B cell (primary cell): ENCODE results near the gene ZBTB46. TPM values are rescaled to one million over a fixed set of nuclear protein-coding genes. Genes with fewer than 3 reads are reported as not detected.

Source experiments
- ATAC-seq: fragments of 200-7000 bp; cut with Tn5 transposase; one replicate; pipeline ENCODE4 v1.10.0; 2021; ENCODE audit warnings: low read depth, mild to moderate bottlenecking, moderate number of reproducible peaks, moderate library complexity
- CTCF ChIA-PET: fragments of 350-600 bp; sonication (Branson Sonifier 250); formaldehyde crosslinking; loops from one replicate; lab custom pipeline; 2021; ENCODE audit warnings: antibody characterized with exemption, inconsistent platforms; lab: Charles Lee
- POLR2A ChIA-PET: fragments of 350-600 bp; sonication (Branson Sonifier 250); formaldehyde crosslinking; loops from one replicate; lab custom pipeline; 2021; ENCODE audit warnings: antibody characterized with exemption; lab: Charles Lee
- DNase-seq: peaks from one replicate; pipeline ENCODE4 v3.0.0; 2013
- H2AFZ ChIP-seq: 2 replicates; pipeline ENCODE4 v1.6.1; 2012; ENCODE audit warnings: mild to moderate bottlenecking, low read depth, low read length; ENCODE audit not compliant: insufficient read depth, poor library complexity, severe bottlenecking
- H3K27ac ChIP-seq, 2 donors: 1 replicate in 1 of 2; 2 replicates in 1 of 2; pipeline ENCODE4 v1.5.1; 2012 to 2013; ENCODE audit warnings: low read length in 2 of 2, mild to moderate bottlenecking in 2 of 2, moderate library complexity in 1 of 2
- H3K27me3 ChIP-seq, 4 experiments: fragments of 200-600 bp in 1 of 4; sonication (generic) in 1 of 4; replicated peaks in 1 of 4; 1 replicate in 2 of 4; 2 replicates in 2 of 4; pipeline versions ENCODE4 v1.6.1 to v1.7.0; 2013 to 2016; ENCODE audit warnings: low read length in 3 of 4, mild to moderate bottlenecking in 2 of 4, mixed read lengths in 1 of 4, moderate library complexity in 1 of 4; ENCODE audit not compliant: insufficient read depth in 4 of 4, control insufficient read depth in 3 of 4; ENCODE audit errors: control extremely low read depth in 1 of 4
- H3K36me3 ChIP-seq, 2 experiments: replicated peaks in 1 of 2; 1 replicate in 1 of 2; 2 replicates in 1 of 2; pipeline versions ENCODE4 v1.6.1 to v1.7.1; 2013; ENCODE audit warnings: low read length in 1 of 2; ENCODE audit not compliant: insufficient read depth in 2 of 2, control insufficient read depth in 1 of 2; ENCODE audit errors: control extremely low read depth in 1 of 2, extremely low read depth in 1 of 2
- H3K4me1 ChIP-seq, 2 donors: fragments of 200-600 bp in 1 of 2; sonication (generic) in 1 of 2; 1 replicate in 1 of 2; 2 replicates in 1 of 2; pipeline versions ENCODE4 v1.5.1 to v1.6.1; 2013 to 2017; ENCODE audit warnings: low read length in 2 of 2; ENCODE audit not compliant: control insufficient read depth in 2 of 2, insufficient read depth in 2 of 2
- H3K4me2 ChIP-seq: replicated peaks from 2 replicates; pipeline ENCODE3; 2012; ENCODE audit warnings: mild to moderate bottlenecking, low read depth, low read length; ENCODE audit not compliant: poor library complexity, severe bottlenecking
- H3K4me3 ChIP-seq, 5 experiments: fragments of 200-600 bp in 1 of 5; sonication (generic) in 1 of 5; 1 replicate in 3 of 5; 2 replicates in 2 of 5; pipeline versions ENCODE4 v1.5.1 to v1.7.0; 2011 to 2016; ENCODE audit warnings: low read length in 4 of 5, mild to moderate bottlenecking in 4 of 5, low read depth in 2 of 5, control low read depth in 1 of 5, moderate library complexity in 1 of 5; ENCODE audit not compliant: insufficient read depth in 1 of 5; ENCODE audit errors: control extremely low read depth in 1 of 5, extremely low read depth in 1 of 5
- H3K79me2 ChIP-seq: fragments of 200-600 bp; sonication (generic); one replicate; pipeline ENCODE4 v1.6.0; 2016; ENCODE audit warnings: low read length; ENCODE audit not compliant: control insufficient read depth, insufficient read depth
- H3K9ac ChIP-seq: fragments of 200-600 bp; sonication (generic); 2 replicates; pipeline ENCODE4 v1.6.1; 2017; ENCODE audit warnings: mild to moderate bottlenecking, low read length, moderate library complexity
- H3K9me3 ChIP-seq, 3 donors: one replicate each; pipeline versions ENCODE4 v1.6.1 to v1.7.1; 2013; ENCODE audit warnings: low read length in 2 of 3; ENCODE audit not compliant: control insufficient read depth in 2 of 3, insufficient read depth in 1 of 3; ENCODE audit errors: control extremely low read depth in 1 of 3
- H4K20me1 ChIP-seq: 2 replicates; pipeline ENCODE4 v1.6.0; 2012; ENCODE audit warnings: mild to moderate bottlenecking, low read length; ENCODE audit not compliant: insufficient read depth, control insufficient read depth, poor library complexity, severe bottlenecking
- H3K27ac Mint-ChIP-seq: one replicate; pipeline ENCODE4 v1.8.0; 2021; ENCODE audit warnings: mixed read lengths
- H3K27me3 Mint-ChIP-seq: one replicate; pipeline ENCODE4 v1.8.0; 2021; ENCODE audit warnings: mixed read lengths
- H3K4me1 Mint-ChIP-seq: one replicate; pipeline ENCODE4 v1.8.0; 2021; ENCODE audit warnings: mixed read lengths
- H3K4me3 Mint-ChIP-seq: one replicate; pipeline ENCODE4 v1.8.0; 2021; ENCODE audit warnings: mixed read lengths
- H3K9me3 Mint-ChIP-seq: one replicate; pipeline ENCODE4 v1.8.0; 2022; ENCODE audit warnings: mixed read lengths; ENCODE audit not compliant: insufficient read depth
- EZH2 ChIP-seq: IDR thresholded peaks from 2 replicates; pipeline ENCODE4 v1.6.1; 2012; ENCODE audit warnings: borderline replicate concordance, low read depth, mild to moderate bottlenecking, moderate library complexity, low read length; ENCODE audit not compliant: insufficient read depth, poor library complexity, severe bottlenecking
- WGBS: methylation state at CpG from one replicate; pipeline ENCODE4 v1.1.5; 2013; ENCODE audit warnings: missing lambda C conversion rate; ENCODE audit not compliant: insufficient coverage; 5-methylcytosine and 5-hydroxymethylcytosine counted together
- intact Hi-C: fragments of 100-400 bp; cut with micrococcal nuclease; formaldehyde crosslinking; loops from one replicate; pipeline ENCODE4 v1.10.0; 2022
- polyA plus RNA-seq: library from polyadenylated mRNA; depleted of rRNA; stranded (reverse); fragments of >200 nt; gene quantifications from 2 replicates; pipeline ENCODE4 v1.2.3, GENCODE V29; 2012
- total RNA-seq, 2 donors: library from RNA; stranded (reverse); fragments of 120-200 nt in 1 of 2; gene quantifications; 1 replicate in 1 of 2; 2 replicates in 1 of 2; pipeline versions ENCODE4 v1.2.3 to v1.2.4, GENCODE V29; 2013 to 2022
- TF ChIP-seq, protein P1 (sequence below): fragments of 200-600 bp; IDR thresholded peaks from one replicate; pipeline ENCODE4 v1.8.0; 2022; ENCODE audit warnings: antibody characterized with exemption, mild to moderate bottlenecking

The ZBTB46 gene
- total and polyA plus RNA-seq, 2 donors (not counting 1 experiment from before 2014, with no cell fraction given) = 0.16 to 0.64 TPM

- Histone ChIP-seq H4K20me1 (no peaks in the 10 kb centered on the region), H3K27ac (no peak overlapping the region), H3K4me2 (no peak overlapping the region), H3K4me3 (no peak overlapping the region), H3K4me1 (no peaks in the 10 kb centered on the region), H3K27me3 (no peaks in the 10 kb centered on the region), H2AFZ (no peak overlapping the region), H3K9me3 (peaks cover 0 to 3% (median 0%) of the 10 kb centered on the region in 3 donors), H3K36me3 (no peaks in the 10 kb centered on the region), H3K9ac (no peak overlapping the region), H3K79me2 (no peaks in the 10 kb centered on the region)
- intact Hi-C loops = no loop called here
- Mint-ChIP-seq H3K4me1 (no peaks in the 10 kb centered on the region), H3K27ac (no peak overlapping the region), H3K9me3 (no peaks in the 10 kb centered on the region), H3K4me3 (no peak overlapping the region), H3K27me3 (no peaks in the 10 kb centered on the region)
- ATAC-seq (no peak), DNase-seq (no peak)
- CTCF ChIA-PET = no interaction called here
- POLR2A ChIA-PET = no interaction called here
- no peak for TF ChIP-seq EZH2
- TF ChIP-seq, protein P1, sequence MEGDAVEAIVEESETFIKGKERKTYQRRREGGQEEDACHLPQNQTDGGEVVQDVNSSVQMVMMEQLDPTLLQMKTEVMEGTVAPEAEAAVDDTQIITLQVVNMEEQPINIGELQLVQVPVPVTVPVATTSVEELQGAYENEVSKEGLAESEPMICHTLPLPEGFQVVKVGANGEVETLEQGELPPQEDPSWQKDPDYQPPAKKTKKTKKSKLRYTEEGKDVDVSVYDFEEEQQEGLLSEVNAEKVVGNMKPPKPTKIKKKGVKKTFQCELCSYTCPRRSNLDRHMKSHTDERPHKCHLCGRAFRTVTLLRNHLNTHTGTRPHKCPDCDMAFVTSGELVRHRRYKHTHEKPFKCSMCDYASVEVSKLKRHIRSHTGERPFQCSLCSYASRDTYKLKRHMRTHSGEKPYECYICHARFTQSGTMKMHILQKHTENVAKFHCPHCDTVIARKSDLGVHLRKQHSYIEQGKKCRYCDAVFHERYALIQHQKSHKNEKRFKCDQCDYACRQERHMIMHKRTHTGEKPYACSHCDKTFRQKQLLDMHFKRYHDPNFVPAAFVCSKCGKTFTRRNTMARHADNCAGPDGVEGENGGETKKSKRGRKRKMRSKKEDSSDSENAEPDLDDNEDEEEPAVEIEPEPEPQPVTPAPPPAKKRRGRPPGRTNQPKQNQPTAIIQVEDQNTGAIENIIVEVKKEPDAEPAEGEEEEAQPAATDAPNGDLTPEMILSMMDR = no peak
- 96% methylated on average over 10 of the region's 11 CpGs for WGBS
Measured at GRCh38 chr20:63748934-63749270, 82.2 kb downstream of the ZBTB46 start.

GRCh38 chr20:63748070-63748933 lies 82.8 kb downstream of the ZBTB46 start:
- ChIA-PET POLR2A (no interaction called here), CTCF (no interaction called here)
- no peak for TF ChIP-seq EZH2
- TF ChIP-seq, protein P1 = no peak
- Mint-ChIP-seq H3K27me3 (no peaks in the 10 kb centered on the region), H3K27ac (no peak overlapping the region), H3K9me3 (no peaks in the 10 kb centered on the region), H3K4me3 (no peak overlapping the region), H3K4me1 (no peaks in the 10 kb centered on the region)
- intact Hi-C loops = no loop called here
- H3K27me3 ChIP-seq = no peaks in the 10 kb centered on the region
- no peaks in the 10 kb centered on the region for H3K79me2 ChIP-seq
- DNase-seq (no peak), ATAC-seq (no peak)
- peaks cover 0 to 3% (median 0%) of the 10 kb centered on the region in 3 donors for H3K9me3 ChIP-seq
- H4K20me1 ChIP-seq = no peaks in the 10 kb centered on the region
- H3K27ac ChIP-seq = no peak overlapping the region
- no peak overlapping the region for H3K4me2 ChIP-seq
- WGBS = 87% methylated on average over 14 of the region's 20 CpGs
- peaks cover 0 to 1% of the 10 kb centered on the region in 2 experiments for H3K36me3 ChIP-seq
- H2AFZ ChIP-seq = no peak overlapping the region
- H3K4me3 ChIP-seq = no peak overlapping the region
- H3K4me1 ChIP-seq = no peaks in the 10 kb centered on the region
- no peak overlapping the region for H3K9ac ChIP-seq
